NCI-H2081 (cell line): ENCODE results near the gene PREP.

Experiments used
- DNase-seq, 2 experiments: peaks; one replicate each; lab custom pipeline; 2025; lab: John Stamatoyannopoulos, UW

Gene PREP

DNA sequence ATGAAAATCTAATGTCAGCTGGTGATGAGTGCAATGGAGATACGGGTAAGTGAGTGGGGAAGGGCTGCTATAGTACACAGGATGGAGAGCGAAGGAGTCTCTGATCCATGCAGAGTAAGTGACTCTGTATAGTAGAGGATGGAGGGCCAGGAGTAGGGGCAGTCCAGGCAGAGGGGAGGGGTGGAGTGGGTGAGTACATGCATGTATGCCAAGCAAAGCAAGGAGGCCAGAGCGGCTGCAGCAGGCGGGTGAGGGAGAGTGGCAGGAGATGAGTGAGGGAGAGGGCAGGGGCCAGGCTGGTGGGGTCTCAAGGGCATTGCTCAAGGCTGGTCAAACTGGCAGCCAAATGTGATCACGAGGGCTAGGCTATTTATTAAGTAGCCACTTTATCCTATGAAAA, 94.0 kb downstream of the PREP start:
- no peak for DNase-seq

DNA sequence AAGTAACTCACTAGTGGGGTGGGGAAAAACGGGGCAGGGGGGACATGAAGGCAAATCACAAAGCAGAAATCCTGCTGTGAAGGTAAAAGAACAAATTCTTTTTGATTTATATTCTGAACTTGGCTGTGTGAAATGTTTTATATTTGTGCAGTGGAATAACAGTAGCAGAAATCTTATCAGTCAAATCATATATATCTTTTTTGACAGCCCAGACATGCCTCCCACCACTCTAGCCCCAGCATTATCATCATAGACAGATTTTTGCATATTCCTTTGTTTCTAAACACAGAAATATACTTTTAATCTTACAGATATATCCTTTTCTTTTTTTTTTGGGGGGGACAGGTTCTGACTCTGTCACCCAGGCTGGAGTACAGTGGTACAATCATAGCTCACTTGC, 97.4 kb downstream of the PREP start:
- DNase-seq, result no peak

DNA sequence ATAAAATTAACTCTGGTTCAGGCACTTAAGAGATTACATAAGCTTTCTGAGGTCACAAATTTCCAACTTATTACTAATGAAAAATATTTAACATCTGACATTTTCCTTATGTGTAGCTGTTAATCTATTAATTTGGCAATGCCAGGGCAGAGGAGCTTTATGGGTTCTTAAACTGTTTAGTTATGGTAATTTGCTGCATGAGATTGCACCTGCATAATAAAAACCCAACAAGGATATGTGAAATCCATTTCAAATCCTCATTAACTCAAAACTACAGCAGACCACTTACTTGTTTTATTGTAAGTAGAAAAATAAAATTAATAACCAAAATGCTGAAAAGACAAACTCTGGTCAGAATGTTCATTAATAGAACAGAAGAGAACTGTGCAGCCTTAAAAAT, 98.1 kb downstream of the PREP start:
- no peak for DNase-seq

DNA sequence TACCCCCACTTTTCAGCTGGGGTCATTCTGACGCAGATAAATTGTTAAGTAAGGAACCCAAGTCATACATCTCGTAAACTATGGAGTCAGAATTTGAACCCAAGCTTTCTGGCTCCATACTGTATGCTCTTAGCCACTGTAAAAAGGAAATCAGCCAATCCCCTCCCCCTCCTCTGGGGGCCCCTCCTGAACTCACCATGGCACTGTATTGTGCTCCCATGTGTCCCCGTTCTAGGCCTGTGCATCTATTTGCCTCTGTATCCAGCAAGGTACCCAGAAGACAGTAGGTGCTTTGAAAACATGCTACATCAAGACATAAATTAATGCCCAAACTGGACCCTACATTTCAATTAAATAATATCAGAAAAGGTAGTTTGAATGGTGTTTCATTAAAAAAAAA, 98.5 kb downstream of the PREP start:
- no peak for DNase-seq

DNA sequence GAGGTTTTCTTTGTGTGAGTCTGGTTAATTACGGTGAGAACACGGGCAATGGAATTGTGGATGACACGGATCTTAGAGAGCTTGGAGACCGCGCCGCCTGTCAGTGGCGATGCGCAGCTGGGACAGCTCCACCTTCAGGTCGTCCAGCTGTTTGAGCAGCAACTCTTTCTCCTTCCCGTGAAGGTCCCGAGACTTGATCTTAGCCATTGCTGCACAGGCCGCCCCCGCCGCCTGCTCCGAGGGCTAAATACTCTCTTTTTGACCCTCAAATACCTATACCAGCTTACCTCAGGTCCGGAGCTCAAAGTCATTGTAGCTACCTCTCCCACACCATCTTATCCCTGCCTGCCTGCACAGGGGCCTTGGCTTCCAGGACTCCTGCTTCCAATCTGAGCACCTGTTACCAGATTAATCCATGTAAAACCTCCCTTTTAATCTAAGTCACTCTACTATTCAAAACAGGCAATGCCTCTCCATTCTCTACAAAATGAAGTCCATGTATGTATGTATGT, 100.2 kb downstream of the PREP start:
- no peak for DNase-seq

DNA sequence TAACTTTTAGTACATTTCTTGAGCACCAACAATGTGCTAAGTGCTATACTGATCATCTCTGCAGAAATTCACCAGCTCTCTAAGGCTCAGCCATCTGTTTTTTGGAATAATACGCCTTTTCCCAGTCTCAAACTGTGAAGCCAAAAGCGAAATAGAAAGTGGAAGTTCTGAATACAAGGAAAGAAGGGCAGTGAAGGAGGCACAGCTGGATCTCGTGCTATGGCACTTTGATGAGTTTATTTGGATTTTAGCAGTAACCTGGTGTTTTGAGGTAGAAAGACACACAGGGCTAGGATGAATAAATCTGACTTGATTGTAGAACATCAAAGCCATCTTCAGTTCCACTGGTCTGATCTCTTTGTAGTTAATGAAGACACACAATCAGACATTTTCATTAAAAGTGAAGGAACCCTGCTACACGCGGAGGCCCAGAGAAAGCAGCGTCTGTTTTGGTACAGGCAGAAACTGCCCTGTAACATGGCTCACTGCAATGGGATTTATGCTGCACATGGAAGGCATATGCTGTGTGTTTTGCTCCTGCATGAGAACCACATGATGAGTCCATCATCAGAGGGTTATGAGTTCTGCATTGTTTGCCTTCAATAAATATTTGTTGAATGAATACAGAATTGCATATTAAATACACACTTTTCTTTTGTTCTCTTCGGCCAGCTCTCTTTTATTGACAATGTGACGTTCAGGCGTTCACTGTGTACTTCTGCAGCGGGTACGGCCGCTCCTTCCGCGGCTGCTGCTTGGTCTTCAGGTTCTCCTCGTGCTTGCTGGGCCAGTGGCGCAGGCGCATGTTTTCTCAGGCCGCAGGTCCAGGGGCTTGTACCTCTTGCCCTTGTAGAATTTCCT, 100.9 kb downstream of the PREP start:
- no peak for DNase-seq

DNA sequence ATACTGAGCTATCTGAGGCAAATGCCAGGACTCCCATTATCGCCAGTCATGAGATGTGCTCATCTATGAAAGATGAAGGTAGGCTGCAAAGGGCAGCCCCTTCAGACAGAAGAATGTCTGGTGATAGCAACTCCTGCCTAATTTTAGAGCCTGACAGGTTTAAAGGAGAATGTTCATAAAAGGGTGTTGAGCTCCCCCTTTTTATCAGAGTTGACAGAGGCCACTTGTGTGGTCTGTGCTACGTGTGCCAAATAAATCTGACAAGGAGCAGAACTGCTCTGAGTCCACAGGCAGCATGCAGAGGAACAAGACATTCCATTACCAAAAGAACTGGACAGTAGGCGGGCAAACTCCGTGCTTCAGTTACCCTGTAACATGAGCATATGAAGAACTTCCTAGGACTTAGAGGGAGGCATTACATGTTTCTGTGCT, 101.8 kb downstream of the PREP start:
- DNase-seq, result no peak

DNA sequence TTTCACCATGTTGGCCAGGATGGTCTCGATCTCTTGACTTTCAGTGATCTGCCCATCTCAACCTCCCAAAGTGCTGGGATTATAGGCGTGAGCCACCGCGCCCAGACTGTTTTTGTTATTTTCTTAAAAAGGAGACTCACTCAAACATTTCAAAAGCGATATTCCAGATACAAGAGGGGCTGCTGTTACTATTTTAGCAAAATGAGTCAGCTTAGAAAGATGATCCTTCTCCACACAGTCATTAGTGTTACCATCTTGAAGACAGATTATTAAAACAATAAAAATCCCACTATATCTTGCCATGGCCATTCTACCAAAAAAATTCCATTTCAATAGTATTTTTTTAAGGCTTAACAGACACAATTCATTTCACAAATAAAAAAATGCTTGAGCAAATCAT, 102.8 kb downstream of the PREP start:
- no peak for DNase-seq

DNA sequence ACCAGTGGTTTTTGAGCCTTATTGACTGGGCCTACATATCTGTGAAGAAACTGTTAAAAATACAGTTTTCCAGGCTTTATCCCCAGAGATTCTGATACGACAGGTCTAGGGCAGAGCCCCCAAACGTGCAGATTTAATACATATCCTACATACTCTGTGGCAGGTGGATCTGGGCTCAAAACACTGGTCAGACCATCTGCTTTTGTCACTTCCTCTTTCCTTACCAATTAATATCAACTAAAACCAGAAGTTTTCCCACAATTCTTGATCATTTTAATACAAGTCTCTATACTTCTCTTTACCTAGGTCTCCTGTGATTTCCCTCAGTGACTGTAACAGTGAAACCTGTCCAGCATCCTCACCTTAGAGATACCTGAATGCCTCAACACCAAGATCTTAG, 108.8 kb downstream of the PREP start:
- DNase-seq, result no peak

DNA sequence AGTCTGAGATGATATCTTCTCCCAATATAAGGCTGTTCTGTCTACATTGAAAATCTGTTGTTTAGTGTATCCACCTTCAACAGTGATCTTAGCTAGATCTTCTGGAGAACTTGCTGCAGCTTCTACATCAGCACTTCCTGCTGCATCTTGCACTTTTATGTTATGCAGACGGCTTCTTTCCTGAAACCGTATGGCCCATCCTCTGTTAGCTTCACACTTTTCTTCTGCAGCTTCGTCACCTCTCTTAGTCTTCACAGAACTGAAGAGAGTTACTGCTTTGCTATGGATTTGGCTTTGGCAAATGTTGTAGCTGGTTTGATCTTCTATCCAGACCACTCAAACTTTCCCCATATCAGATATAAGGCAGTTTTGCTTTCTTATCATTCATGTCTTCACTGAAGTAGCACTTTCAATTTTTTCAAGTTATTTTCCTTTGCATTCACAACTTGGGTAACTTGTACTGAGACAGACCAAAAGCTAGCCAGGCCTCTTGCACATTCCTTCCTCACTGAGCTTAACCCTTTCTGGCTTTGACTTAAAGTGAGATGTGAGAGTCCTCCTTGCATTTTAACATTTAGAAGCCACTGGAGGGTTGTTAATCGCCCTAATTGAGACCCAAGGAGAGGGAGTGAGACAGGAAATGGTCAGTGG, 110.1 kb downstream of the PREP start:
- DNase-seq, result no peak

DNA sequence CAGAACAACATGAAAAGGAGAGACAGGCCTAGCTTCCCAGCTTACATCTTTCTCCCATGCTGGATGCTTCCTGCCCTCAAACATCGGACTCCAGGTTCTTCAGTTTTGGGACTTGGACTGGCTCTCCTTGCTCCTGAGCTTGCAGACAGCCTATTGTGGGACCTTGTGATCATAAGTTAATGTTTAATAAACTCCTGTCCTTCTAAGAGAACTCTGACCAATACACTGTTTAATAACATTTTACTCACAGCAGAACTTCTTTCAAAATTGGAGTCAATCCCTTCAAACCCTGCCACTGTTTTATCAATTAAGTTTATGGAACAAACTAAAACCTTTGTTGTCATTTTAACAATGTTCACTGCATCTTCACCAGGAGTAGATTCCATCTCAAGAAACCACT, 111.4 kb downstream of the PREP start:
- DNase-seq, result no peak

DNA sequence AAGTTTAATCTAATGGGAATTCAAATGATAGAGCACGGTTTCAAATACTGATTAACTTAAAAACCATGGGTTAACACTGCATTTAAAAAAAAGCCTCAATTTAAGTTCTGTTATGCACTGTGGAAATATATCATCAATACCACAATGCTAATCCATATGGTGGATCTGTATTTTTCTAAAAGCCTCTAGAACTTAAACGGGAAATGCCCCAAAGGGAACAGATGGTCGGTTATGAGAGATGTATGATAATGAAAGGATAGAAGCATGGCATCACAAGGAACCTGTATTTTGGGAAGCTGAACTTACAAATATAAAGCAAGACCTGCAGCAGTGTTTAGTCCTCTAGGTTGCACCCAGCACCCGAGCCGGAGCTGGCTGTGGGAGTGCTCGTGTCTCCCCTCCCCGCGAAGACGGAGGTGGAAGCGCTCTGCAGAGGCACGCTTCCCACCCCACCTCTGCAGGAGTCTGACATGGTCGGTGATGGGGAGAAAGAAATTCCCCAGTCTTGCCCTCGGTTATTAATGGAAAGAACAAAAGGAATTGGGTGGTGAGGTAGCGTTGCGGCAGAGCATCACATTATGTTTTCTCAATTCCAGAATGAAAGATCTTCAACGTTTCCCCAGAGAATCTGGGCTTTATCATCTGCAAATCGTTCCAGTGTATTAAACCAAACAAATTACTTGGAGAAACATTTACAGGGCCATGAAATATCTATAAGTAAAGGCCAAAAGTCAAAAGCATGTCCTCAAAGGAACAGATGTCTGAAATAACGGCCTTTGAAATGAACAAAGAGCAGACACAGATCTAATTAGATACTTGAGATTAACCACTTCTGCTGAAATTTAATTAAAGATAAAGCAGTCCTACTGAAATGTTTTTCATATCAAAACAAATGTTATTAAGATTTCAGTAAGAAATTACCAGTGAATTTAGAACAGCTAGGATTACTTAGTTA, 120.0 kb downstream of the PREP start:
- no peak for DNase-seq

DNA sequence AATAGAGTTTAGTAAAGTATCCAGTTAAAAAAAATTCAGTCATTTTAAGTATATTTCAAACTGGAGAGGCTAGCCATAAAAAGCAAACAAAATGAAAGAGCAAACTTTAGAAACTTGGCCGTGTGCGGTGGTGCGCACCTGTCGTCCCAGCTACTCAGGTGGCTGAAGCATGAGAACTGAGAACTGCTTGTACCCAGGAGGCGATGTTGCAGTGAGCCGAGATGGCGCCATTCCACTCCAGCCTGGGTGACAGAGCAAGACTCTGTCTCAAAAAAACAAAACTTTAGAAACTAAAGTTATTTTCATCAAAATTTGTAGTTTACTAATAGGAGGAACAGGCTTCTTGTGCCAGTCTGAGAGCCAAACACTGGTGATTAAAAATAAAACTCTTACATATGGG, 122.8 kb downstream of the PREP start:
- no peak for DNase-seq

DNA sequence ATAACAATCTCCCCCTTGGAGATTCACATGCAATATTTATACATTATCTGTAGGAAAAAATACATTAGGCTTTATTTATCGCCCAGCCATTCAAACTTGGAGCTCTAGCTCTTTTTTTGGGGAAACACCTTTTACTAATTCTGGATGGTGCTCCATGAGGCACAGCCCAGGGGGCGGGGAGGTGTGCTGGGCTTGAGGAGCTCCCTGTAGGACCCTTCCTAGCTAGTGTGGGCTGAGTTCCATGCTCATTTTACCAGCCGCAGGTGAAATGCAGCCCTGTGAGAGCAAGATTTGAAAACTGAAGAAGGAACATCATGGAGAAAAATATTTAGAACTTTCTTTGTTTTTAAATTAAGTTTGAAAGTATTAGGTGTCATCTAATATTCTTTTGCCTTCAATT, 123.4 kb downstream of the PREP start:
- DNase-seq, result no peak

DNA sequence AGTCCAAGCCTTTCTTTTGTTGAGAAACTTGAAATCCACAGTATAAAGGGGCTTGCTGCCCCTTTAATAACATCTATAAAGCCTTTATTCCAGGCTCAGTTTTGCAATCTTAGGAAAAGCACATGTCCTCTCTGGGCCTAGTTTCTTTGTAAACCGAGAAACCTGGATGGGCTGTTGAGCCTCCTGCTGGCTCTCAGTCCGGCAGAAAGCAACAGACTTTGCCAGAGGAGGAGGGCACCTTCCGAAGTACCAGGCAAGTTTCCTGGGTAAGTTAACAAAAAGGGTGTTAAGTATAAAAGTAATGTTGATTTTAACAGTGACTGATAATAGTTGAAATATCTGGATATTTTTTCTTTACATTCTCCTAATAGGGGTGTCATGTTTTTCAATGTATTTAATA, 124.1 kb downstream of the PREP start:
- no peak for DNase-seq

DNA sequence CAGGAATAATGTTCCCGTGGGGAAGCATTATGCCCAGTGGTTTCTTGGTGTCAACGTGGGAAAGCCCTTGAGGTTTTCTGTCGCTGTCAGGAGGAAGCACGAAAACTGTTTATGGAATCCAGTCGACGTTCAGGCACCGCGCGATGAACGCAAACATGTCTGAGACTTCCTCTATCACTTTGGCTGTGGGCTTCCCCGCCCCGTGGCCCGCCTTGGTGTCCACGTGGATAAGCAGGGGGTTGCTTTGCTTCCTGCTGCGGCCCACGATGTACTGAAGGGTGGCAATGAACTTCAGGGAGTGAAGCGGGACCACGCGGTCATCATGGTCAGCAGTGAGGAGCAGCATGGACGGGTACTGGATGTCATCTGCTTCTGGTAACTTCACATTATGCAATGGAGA, 124.8 kb downstream of the PREP start:
- DNase-seq, result no peak

DNA sequence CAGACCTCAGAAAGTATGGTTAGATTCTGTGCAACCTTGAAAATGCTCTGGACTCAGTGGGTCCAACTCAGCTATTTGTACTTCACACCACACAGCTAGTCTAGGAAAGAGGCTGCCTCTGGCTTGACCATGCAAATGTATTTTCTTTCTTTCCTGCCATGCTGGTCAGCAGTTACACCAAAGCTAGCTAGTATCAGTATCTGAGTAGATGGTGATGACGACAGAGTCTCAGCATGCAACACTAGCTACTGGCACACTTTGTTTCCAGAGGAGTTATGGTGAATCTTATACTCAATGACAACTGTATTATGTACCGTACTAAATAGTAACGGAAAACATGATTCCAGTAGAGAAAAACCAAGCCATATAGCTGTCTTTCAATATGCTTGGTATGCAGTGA, 126.5 kb downstream of the PREP start:
- no peak for DNase-seq

DNA sequence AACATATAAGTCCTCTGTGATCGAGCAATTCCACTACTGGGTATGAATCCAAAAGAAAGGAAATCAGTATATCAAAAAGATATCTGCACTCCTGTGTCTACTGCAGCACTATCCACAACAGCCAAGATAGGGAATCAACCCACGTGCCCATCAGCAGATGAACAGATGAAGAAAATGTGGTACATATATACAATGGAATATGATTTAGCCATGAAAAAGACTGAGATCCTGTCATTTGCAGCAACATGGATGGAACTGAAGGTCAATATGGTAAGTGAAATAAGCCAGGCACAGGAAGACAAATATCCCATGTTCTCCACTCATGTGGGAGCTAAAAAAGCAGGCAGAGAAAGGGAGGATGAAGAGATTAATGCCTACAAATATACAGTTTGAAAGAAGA, 127.3 kb downstream of the PREP start:
- no peak for DNase-seq

DNA sequence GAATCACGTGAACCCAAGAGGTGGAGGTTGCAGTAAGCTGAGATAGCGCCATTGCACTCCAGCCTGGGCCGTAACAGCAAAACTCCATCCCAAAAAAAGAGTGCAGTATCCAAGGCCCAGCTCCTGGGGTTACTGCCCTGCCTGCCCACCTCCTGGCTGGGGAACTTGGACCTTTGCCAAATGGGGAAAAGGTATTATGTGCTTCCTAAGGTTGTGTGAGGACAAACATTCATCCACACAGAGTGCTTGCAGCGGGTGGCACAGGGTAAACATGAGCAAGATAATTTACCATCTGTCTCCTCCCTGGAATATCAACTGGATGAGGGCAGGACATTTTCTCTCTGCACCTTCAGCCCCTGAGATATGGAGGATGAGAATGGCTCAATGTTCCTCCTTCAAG, 128.2 kb downstream of the PREP start:
- DNase-seq, result no peak

DNA sequence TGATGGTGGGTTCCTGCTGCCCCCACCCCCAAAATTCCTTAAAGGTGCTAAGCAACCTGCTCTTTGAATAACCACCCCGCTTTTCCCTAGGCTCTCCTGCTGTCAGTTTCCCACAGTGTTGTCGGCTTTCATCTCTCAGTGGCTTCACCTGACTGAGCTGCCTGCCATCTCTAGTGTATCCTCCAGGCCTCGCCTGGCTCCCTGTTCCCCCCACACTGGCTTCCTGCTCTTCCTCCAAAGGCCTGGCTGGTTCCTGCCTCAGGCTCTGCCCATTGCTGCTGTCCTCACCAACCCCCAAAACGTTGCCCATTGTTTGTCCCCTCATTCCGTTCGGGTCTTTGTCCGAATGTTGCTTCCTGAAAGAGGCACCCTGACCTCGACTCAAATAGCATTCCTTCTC, 129.3 kb downstream of the PREP start:
- no peak for DNase-seq

DNA sequence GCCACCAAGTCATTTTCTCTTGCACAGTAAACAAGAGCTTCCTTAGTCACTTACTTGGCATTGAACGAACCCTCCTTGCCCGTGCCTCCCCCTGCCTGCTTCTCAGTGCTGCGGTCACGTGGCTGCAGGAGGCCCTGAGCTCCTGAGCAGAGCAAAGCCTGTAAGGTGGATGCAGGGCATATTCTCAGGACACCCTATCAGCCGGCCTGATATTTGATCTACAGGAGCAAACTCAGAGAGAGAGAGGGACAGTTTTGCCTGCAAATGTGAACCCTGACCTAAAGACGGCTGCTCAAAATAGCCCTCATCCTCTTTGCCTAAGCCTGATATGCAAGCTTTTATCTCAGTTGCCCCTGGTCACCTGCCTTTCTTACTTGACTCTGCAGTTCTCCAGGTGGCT, 130.1 kb downstream of the PREP start:
- no peak for DNase-seq

DNA sequence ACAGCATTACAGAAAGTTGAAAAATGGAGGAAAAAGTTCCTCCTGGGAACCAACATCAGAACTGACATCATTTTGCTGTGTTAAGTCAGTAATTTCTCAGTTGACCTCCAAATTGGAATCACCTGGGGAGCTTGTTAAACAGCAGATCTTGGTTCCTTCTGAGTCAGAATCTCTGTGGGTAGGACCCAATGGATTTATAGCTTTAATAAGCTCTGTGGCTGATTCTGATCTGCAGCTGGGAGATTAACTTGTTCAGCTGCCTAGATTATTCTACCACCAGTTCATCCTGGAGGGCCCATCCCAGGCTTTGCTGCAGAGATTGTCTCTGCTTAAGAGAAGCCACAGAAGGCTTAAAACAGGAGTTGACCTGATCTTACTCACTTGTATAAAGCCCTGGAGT, 132.4 kb downstream of the PREP start:
- no peak for DNase-seq
